ENCODE measurements around the gene P2RX4.
"Not testable (repeated sequence)": the region's sequence is repeated elsewhere in the genome, so short reads cannot be mapped to it uniquely, and the experiment has no call there.

P2RX4 gene

DNA sequence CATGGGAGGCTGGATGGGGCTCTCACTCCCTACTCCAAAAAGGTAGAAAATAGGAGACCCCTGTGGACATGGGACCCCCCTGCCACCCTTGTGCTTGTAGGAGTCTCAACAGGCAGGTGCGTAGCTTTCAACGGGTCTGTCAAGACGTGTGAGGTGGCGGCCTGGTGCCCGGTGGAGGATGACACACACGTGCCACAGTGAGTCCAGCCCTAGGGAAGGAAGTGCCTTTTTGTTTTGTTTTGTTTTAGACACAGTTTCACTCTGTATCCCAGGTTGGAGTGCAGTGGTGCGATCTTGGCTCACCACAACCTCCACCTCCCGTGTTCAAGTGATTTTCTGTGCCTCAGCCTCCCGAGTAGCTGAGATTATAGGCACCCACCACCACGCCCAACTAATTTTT is 12.9 kb downstream of the P2RX4 start:
- no peak for DNase-seq (ENCODE audit: low read depth)

DNA sequence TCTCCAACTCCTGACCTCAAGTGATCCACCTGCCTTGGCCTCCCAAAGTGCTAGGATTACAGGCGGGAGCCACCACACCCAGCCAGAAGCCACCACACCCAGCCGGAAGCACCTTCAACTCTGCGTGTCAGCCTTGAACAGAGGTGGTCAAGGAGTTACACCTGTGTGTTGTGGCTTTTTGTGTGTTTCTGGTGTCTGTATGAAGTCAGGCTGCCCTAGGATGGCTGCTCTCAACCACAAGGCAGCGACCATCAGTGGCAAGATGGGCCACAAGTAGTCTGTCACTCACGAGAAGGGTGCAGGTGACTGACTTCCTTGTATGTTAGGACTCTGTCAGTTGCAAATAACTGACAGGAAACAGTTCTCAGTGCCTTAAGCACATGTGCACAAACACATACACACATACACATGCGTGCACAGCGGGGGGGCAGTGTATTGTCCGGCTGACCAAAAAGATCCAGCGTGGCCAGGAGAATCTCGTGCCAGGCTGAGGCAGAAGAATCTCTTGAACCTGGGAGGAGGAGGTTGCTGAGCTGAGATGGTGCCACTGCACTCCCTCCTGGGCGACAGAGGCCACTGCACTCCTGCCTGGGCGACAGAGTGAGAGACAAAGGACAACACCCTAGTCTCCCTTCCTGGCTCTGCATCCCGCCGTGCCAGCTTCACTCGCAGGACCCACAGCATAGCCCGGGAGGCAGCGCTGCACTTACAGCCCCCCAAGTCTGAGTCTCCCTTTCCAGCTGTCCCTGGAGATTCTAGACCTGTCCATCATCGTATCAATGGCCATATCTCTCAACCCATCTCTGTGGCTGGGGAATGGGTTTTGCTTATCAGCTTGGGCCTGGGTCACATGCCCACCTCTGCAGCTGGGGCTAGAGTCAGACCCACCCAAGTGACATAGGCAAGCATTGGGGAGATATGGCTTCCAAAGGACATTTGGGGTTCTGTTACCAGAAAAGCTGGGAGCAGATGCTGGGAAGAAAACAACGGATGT is 13.7 kb downstream of the P2RX4 start:
- no peak for DNase-seq (ENCODE audit: low read depth)

GRCh38 chr12:121224591-121224990 is 14.7 kb downstream of the P2RX4 start:
- DNase-seq (ENCODE audit: low read depth): peak; percentile 23

DNA sequence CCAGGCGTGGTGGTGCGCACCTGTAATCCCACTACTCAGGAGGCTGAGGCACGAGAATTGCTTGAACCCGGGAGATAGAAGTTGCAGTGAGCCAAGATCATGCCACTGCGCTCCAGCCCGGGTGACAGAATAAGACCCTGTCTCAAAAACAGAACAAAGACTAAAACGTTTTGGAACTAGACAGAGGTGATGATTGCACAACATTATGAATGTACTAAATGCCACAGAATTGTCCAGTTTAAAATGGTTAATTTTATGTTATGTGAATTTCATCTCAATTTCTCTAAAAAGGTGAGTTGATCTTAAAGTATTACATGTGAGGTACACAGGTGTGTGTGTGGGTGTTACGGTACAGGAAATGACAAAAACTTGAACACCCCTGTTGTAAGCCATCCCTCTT is 16.5 kb downstream of the P2RX4 start:
- DNase-seq (ENCODE audit: low read depth): no peak

- DNase-seq (ENCODE audit: low read depth): not testable (repeated sequence)
Measured at GRCh38 chr12:121226871-121227270, 16.9 kb downstream of the P2RX4 start.

GRCh38 chr12:121227294-121227693 is 17.4 kb downstream of the P2RX4 start:
- DNase-seq (ENCODE audit: low read depth): no peak

DNA sequence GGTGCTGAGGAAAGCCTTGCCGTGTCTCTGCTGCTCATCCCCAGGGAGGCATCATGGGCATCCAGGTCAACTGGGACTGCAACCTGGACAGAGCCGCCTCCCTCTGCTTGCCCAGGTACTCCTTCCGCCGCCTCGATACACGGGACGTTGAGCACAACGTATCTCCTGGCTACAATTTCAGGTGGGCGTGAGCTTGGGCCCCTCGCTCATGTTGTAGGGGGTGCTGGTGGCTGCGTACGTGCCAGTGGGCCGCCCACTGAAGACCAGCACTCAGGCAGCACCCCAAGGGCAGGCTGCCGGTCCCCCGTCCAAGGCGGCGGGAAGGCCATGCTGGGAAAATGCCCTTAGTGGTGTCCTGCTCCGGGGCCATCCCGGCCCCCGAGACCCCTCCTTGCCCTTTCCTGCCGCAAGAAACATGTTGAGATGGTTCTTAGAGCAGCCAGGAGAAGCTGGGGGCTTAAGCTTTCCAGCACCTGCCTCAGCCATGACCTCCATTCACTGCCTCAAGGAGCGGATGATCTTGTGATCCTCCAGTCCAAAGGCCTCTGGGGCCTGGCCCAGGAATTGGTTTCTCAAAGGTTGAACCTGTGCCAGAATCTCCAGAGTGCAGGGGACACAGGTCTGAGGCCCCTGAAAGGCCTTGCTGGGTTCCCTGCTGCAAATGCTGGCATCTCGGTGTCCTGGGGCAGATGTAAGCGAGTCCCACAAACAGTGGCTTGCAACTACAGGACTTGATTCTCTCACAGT is 19.2 kb downstream of the P2RX4 start:
- DNase-seq (ENCODE audit: low read depth): no peak

DNA sequence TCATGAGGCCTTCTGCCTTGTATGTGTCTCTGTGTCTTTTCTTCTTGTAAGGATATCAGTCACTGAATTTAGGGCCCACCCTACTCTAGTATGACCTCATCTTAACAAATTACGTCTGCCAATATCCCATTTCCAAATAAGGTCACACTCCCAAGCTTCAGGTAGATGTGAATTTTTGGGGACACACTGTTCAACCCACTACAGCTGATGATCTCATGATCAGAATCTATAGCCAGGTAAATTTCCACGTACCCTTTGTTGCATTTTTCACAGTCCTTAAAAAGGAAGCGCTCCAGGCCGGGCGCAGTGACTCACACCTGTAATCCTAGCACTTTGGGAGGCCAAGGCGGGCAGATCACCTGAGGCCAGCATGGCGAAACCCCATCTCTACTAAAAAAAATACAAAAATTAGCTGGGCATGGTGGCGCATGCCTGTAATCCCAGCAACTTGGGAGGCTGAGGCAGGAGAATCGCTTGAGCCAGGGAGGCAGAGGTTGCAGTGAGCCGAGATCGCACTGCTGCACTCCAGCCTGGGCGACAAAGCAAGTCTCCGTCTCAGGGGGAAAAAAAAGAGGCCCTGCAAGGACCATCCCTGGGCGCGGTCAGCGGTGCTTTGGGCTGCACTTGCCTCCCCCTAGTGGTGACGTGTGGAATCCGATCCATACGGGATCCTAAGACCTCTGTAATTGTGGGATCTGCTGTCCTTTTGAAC is 20.1 kb downstream of the P2RX4 start:
- DNase-seq (ENCODE audit: low read depth): peak; percentile 43

GRCh38 chr12:121230538-121230907 is 20.6 kb downstream of the P2RX4 start:
- no peak for DNase-seq (ENCODE audit: low read depth)

DNA sequence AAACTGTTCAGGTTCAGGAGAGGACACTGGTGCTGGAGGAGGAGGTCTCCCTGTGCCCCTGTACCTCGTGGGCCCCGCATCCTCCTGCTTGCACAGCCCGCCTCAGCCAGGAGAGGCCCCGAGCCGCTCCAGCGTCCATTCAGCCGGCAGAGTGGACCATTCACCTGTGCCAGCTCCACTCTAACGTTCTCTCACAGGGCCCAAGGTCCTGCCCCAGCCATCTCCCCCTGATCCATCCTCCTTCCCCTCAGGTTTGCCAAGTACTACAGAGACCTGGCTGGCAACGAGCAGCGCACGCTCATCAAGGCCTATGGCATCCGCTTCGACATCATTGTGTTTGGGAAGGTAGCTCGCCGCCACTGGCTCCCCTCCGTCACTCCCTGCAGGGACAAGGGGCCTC is 22.2 kb downstream of the P2RX4 start:
- no peak for DNase-seq (ENCODE audit: low read depth)

- DNase-seq (ENCODE audit: low read depth): no peak
Measured at GRCh38 chr12:121232977-121233627, 23.2 kb downstream of the P2RX4 start.

DNA sequence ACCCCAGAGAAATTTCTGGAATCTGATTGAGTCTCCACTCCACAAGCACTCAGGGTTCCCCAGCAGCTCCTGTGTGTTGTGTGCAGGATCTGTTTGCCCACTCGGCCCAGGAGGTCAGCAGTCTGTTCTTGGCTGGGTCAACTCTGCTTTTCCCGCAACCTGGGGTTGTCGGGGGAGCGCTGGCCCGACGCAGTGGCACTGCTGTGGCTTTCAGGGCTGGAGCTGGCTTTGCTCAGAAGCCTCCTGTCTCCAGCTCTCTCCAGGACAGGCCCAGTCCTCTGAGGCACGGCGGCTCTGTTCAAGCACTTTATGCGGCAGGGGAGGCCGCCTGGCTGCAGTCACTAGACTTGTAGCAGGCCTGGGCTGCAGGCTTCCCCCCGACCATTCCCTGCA is 23.7 kb downstream of the P2RX4 start:
- no peak for DNase-seq (ENCODE audit: low read depth)

GRCh38 chr12:121236776-121237175 is 26.8 kb downstream of the P2RX4 start:
- DNase-seq (ENCODE audit: low read depth): no peak

DNA sequence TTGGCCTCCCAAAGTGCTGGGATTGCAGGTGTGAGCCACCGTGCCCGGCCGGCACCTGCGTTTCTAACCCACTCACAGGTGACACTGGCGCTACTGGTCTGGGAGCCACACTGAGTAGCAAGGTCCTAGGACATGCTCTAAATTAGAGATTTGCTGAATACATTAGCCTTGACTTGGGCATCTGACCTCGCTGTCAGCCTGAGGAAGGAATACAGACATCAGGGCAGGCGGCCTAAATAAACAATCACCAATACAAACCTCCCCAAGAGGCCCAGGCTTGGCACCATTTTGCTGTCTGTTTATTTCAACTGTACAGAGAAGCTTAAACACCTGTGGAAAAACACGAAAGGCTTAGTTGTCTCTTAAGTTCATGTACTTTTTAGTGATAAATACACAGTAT is 27.5 kb downstream of the P2RX4 start:
- no peak for DNase-seq (ENCODE audit: low read depth)

- no peak for DNase-seq (ENCODE audit: low read depth)
Measured at GRCh38 chr12:121238086-121238485, 28.2 kb downstream of the P2RX4 start.

- no peak for DNase-seq (ENCODE audit: low read depth)
Measured at GRCh38 chr12:121238604-121239350, 28.8 kb downstream of the P2RX4 start.

DNA sequence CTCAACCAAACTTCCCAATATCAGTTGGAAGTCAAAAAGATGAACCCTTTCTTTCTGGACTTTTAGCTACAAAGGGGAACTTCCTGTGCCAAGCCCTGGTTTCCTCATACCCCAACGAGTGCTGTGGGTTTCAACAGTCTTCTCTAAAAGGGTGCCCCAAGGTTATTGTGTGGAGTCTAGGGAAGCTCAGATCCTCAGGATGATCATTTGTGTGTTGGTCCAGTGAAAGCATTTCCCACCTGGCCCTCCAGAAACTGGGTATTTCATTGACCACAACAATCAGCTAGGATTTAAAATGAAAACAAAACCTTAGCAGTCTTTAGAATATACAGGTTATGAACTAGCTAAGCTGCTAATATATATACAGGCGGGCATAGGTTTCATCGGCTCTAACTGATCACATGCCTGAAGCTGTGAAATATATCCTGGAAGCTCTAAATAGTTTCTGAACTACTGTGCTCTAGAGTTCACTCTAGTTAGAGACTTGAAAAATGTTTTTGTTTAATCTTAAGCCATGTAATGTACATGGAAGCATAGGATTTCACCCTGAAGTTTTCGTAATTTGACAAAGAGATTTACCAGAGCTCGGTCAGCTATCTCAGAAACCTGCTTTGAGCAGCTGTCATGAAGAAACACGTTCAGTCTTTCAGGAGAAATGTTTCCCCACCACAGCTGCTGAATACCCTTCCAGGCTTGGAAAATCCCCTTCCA is 29.6 kb downstream of the P2RX4 start:
- DNase-seq (ENCODE audit: low read depth): no peak

DNA sequence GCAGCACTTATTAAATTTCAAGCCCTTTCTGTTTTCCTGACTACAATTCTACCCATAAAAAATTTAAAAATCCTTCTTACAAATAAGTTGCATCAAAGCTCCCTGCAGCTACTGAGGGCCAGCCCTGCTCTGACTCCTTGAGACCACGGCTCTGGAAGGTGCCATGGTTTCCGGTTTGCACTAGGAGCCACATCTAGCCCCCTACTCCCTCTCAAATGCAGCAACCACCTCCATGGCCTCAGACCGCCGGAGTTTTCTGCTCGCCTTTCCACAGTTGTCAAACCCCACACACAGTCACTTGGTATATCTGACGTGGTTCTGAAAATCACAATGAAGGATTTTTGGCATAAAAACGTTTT is 30.1 kb downstream of the P2RX4 start:
- no peak for DNase-seq (ENCODE audit: low read depth)

DNA sequence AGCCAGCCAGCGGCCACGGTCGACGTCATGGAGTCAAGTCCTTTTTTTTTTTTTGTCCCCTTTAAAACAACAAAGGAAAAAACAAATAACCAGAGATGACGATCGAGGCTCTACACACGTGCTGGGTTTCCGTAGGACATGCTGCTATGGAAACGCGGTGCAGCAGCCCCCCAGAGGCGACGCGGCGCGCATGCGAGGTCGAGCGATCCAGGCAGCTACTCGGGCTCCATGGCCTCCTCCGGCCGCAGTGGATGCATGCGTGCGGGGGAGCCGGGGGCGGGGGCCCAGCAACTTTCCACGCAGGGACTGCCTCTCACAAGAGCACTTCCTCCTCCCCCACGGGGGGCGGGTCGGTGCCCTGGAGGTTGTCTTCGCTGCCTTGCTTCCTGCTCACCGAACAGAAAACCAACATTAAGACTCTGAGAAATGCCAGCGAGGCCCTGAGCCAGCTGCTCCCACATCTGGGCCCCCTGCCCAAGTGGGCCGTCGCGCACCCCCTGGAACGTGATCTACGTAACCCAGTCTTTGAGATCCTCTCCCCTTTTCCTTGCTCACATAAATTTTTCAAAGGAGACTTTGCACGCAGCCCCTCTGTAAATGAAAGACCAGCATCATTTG is 30.7 kb downstream of the P2RX4 start:
- peak; percentile 87 for DNase-seq (ENCODE audit: low read depth)
